IgD-negative memory B cell (primary cell): Measurements from ENCODE around the gene EEF2. TPM values are rescaled to one million over a fixed set of nuclear protein-coding genes. Genes with fewer than 3 reads are reported as not detected.
"Not testable (repeated sequence)": the region's sequence is repeated elsewhere in the genome, so short reads cannot be mapped to it uniquely, and the experiment has no call there.

Experiments
- H3K27ac Mint-ChIP-seq, 3 donors: one replicate each; pipeline ENCODE4 v1.8.0; 2020 to 2022; ENCODE audit warnings: mild to moderate bottlenecking in 3 of 3, mixed read lengths in 3 of 3, moderate library complexity in 1 of 3
- H3K27me3 Mint-ChIP-seq: one replicate; pipeline ENCODE4 v1.8.0; 2021; ENCODE audit warnings: mixed read lengths
- H3K36me3 Mint-ChIP-seq: one replicate; pipeline ENCODE4 v1.8.0; 2020; ENCODE audit warnings: mild to moderate bottlenecking, mixed read lengths
- H3K4me1 Mint-ChIP-seq, 3 donors: one replicate each; pipeline ENCODE4 v1.8.0; 2020 to 2022; ENCODE audit warnings: mixed read lengths in 3 of 3, mild to moderate bottlenecking in 1 of 3
- H3K4me3 Mint-ChIP-seq, 4 donors: one replicate each; pipeline ENCODE4 v1.8.0; 2020 to 2022; ENCODE audit warnings: mild to moderate bottlenecking in 4 of 4, mixed read lengths in 4 of 4, moderate library complexity in 3 of 4
- H3K9me3 Mint-ChIP-seq, 3 donors: one replicate each; pipeline ENCODE4 v1.8.0; 2020 to 2021; ENCODE audit warnings: mixed read lengths in 3 of 3, mild to moderate bottlenecking in 1 of 3
- polyA plus RNA-seq: library from polyadenylated mRNA; unstranded; fragments of 300-500 nt; fragmentation: Illumina TruSeq; gene quantifications from one replicate; pipeline ENCODE4 v1.2.3, GENCODE V29; 2021

Gene EEF2
- polyA plus RNA-seq, 1 donor from 2014 or later, result 1,056 TPM

- no peak overlapping the region for H3K4me3 Mint-ChIP-seq
- H3K27me3 Mint-ChIP-seq, result peaks cover 5% of the 10 kb centered on the region
- peaks cover 3 to 6% (median 5%) of the 10 kb centered on the region in 3 donors for H3K4me1 Mint-ChIP-seq
- H3K27ac Mint-ChIP-seq, result no peak overlapping the region
- no peaks in the 10 kb centered on the region for H3K9me3 Mint-ChIP-seq
- H3K36me3 Mint-ChIP-seq, result no peaks in the 10 kb centered on the region
These were observed 29.6 kb downstream of the EEF2 start for GRCh38 chr19:3955688-3956087.

DNA sequence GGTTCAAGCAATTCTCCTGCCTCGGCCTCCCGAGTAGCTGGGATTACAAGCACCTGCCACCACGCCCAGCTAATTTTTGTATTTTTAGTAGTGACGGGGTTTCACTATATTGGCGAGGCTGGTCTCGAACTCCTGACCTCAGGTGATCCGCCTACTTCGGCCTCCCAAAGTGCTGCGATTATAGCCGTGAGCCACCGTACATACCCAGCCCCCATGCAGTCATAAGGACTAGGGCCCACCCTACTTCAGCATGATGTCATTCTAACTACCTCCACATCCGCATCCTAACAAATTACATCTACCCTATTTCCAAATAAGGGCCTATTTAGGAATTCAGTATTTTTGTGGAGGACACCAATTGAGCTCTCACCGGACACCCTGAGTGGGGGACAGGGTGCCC is 30.0 kb downstream of the EEF2 start:
- Mint-ChIP-seq H3K27ac (peak overlapping the region in 1 of 3 donors; percentile 23), H3K4me3 (peak overlapping the region in 1 of 4 donors; percentile 74)
- not testable (repeated sequence) for H3K36me3 Mint-ChIP-seq, H3K9me3 Mint-ChIP-seq, H3K4me1 Mint-ChIP-seq, H3K27me3 Mint-ChIP-seq

DNA sequence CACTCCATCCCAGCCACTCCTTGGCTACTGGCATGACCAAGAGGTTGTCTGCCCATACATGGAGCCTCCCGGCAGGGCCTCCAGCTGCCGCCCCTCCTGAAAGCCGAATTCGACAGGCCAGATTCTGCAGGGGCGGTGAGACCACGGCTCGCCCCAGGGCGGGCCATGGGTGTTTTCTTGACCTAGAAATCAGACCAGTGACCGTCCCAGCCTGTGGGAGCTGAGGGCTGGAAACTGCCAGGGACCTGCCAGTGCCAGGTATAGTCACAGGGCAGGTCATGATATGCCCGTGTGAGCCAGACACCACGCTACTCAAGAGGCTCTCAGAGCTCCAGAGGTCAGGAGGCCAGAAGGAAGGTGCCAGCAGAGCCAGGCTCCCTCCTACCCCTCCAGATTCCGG is 31.2 kb downstream of the EEF2 start:
- Mint-ChIP-seq H3K27ac (no peak overlapping the region), H3K4me3 (no peak overlapping the region), H3K36me3 (no peaks in the 10 kb centered on the region)

DNA sequence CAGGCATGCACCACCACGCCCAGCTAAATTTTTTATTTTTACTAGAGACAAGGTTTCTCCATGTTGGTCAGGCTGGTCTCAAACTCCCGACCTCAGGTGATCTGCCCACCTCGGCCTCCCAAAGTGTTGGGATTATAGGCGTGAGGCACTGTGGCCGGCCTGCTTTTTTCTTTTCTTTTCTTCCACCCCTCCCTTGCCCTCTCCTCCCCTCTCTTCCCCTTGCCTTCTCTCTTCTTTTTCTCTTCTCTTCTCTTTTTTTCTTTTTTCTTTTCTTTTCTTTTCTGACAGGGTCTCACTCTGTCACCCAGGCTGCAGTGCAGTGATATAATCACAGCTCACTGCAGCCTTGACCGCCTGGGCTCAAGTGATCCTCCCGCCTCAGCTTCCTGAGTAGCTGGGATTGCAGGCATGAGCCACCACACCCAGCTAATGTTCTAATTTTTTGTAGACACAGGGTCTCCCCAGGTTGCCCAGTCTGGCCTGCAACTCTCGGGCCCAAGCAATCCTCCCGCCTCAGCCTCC is 32.4 kb downstream of the EEF2 start:
- not testable (repeated sequence) for H3K27me3 Mint-ChIP-seq, H3K4me1 Mint-ChIP-seq, H3K27ac Mint-ChIP-seq, H3K36me3 Mint-ChIP-seq, H3K9me3 Mint-ChIP-seq
- H3K4me3 Mint-ChIP-seq, result peak overlapping the region in 1 of 4 donors; percentile 47

More for the DNA sequence above, 31.2 kb downstream of the EEF2 start:
- no peaks in the 10 kb centered on the region for H3K9me3 Mint-ChIP-seq
- H3K4me1 Mint-ChIP-seq, result peaks cover 3 to 6% (median 5%) of the 10 kb centered on the region in 3 donors
- H3K27me3 Mint-ChIP-seq, result peaks cover 5% of the 10 kb centered on the region

- Mint-ChIP-seq H3K36me3 (no peaks in the 10 kb centered on the region), H3K9me3 (no peaks in the 10 kb centered on the region), H3K27me3 (peaks cover 8% of the 10 kb centered on the region), H3K4me1 (peaks cover 3 to 8% (median 6%) of the 10 kb centered on the region in 3 donors), H3K27ac (peak overlapping the region in 2 of 3 donors; percentile 25 to 46), H3K4me3 (peak overlapping the region in 2 of 4 donors; percentile 60 to 74)
These were observed 34.1 kb downstream of the EEF2 start for GRCh38 chr19:3950871-3951861.

DNA sequence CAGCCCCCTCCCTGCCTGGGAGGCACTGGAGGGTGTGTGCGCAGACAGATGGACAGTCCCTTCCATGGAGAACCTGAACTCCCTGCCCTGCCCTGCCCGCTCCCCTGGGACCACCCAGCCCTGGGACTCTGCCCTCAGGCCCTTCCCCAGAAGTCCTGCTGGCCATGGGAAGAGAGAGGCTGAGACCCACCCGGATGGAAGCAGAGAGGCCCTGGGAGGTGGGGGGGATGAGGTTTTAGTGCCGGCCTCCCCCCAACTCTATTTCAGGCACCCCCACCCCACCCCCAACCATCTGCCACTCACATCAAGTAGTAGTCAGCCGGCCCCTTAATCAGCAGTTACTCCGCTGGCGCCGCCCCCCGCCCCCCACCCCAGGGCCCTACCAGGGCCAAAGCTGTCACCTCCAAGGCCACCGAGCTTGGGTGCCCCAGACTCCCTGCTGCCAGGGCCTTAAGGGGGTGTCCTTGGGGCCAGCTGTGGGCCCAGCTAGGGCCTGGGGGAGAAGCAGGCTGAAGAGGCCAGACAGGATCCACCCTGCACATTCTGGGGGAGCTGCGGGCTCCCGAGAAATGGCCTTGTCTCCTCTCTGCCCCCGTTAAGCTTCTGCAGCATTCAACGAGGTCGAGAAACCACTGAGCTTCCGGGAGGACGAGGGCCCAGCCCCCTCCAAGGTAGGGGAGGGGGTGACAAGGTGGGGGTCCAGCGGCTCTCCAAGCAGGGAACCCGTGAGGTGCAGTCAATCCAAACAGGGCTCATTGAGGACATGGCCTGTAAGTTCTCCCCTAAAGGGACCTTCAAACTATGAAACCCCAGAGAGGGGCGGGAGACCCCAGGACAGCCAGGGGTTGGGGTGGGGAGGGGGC is 35.0 kb downstream of the EEF2 start:
- Mint-ChIP-seq H3K4me3 (no peak overlapping the region), H3K4me1 (peaks cover 3 to 8% (median 6%) of the 10 kb centered on the region in 3 donors), H3K27ac (no peak overlapping the region)

DNA sequence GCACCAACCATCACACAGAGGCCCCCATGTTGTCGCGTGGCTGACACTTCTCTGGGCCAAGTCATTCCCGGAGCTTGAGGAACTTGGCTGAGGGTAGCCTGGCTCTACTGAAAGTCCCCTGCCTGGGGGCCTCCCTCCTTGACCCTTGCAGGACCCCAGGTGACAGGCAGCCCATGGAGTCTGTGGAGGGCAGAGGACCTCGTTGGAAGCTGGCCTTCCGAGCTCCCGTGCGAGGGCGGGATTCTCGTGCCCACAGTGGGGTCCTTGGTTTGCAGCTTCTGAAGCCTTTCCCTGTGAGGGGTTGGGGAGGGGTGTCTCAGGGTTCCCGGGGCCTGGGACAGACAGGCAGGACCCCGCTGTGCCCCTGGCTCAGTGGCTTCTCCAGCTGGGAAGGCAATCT is 36.0 kb downstream of the EEF2 start:
- Mint-ChIP-seq H3K27me3 (peaks cover 8% of the 10 kb centered on the region), H3K4me1 (peaks cover 4 to 8% (median 6%) of the 10 kb centered on the region in 3 donors), H3K9me3 (no peaks in the 10 kb centered on the region), H3K4me3 (no peak overlapping the region), H3K36me3 (no peaks in the 10 kb centered on the region), H3K27ac (no peak overlapping the region)

More for the DNA sequence above, 35.0 kb downstream of the EEF2 start:
- H3K27me3 Mint-ChIP-seq, result peaks cover 8% of the 10 kb centered on the region
- H3K36me3 Mint-ChIP-seq, result no peaks in the 10 kb centered on the region
- H3K9me3 Mint-ChIP-seq, result no peaks in the 10 kb centered on the region

DNA sequence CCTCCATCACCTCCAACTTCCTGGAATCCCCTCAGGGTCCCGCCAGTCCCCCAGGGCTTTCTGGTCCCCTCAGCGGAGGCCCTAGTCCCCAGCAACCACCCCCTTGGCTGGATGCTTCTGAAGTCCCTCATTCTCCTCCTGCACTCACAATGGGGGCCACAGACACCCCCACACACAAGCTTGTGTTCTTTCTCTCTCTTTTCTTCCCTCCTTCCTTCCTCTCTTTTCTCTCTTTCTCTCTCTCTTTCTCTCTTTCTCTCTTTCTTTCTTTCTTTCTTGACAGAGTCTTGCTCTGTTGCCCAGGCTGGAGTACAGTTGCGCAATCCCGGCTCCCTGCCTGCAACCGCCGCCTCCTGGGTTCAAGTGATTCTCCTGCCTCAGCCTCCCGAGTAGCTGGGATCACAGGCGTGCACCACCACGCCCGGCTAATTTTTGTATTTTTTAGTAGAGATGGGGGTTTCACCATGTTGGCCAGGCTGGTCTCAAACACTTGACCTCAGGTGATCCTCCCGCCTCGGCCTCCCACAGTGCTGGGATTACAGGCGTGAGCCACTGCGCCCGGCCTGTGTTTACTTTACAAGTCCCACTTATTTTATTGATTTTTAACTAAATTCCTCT is 37.8 kb downstream of the EEF2 start:
- not testable (repeated sequence) for H3K9me3 Mint-ChIP-seq, H3K27me3 Mint-ChIP-seq, H3K4me3 Mint-ChIP-seq, H3K36me3 Mint-ChIP-seq, H3K4me1 Mint-ChIP-seq
- H3K27ac Mint-ChIP-seq, result peak overlapping the region in 1 of 3 donors; percentile 63

DNA sequence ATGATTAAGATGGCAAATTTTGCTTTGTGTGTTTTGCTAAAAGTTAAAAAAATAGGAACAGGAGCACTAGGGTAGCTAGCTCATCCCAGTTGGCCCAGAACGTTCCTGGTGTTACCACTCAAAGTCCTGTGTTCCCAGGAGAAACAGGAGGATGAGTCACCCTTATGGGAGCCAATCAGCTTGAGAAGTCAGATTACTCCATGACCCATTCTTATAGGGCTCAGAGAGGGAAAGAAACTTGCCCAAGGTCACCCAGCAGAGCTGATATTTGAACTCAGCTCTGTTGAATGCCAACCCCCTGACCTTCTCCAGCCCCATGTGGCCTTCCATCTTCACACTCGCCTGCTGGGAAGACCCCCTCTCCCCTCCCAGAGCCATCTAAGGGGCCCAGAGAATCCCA is 39.4 kb downstream of the EEF2 start:
- H3K36me3 Mint-ChIP-seq, result no peaks in the 10 kb centered on the region
- H3K4me1 Mint-ChIP-seq, result peaks cover 0 to 3% (median 2%) of the 10 kb centered on the region in 3 donors
- peaks cover 3% of the 10 kb centered on the region for H3K27me3 Mint-ChIP-seq

GRCh38 chr19:3944018-3944721 is 41.1 kb downstream of the EEF2 start:
- Mint-ChIP-seq H3K27ac (no peak overlapping the region), H3K9me3 (no peaks in the 10 kb centered on the region), H3K4me3 (no peak overlapping the region), H3K27me3 (peaks cover 3% of the 10 kb centered on the region), H3K4me1 (peaks cover 0 to 3% (median 2%) of the 10 kb centered on the region in 3 donors), H3K36me3 (no peaks in the 10 kb centered on the region)

More for the DNA sequence above, 39.4 kb downstream of the EEF2 start:
- Mint-ChIP-seq H3K9me3 (no peaks in the 10 kb centered on the region), H3K4me3 (no peak overlapping the region), H3K27ac (no peak overlapping the region)

DNA sequence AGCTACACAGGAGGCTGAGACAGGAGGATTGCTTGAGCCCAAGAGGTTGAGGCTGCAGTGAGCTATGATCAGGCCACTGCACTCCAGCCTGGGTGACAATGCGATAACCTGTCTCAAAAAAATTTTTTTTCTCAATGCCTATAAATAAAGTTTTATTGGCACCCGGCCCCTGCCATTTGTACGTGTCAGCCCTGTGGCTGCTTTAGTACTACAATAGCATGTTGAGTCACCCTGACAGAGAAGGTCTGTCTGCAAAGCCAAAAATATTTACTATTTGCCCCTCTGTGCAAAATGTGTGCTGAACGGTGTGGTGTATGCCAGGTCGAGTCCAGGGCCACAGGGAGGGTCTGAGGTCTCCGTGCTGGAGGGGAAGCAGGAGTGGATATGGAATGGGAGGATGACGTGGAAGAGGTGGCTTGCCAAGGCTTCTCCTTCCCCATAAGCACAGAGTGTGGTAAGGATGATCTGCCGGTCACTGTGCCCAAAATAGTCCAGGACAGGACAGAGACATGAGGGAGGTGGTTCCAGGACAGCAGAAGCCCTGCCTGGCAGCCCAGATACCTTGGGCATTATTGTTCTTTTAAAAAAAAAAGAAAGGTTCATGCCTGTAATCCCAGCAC is 42.4 kb downstream of the EEF2 start:
- no peak overlapping the region for H3K27ac Mint-ChIP-seq
- no peaks in the 10 kb centered on the region for H3K27me3 Mint-ChIP-seq
- H3K4me1 Mint-ChIP-seq, result peaks cover 0 to 2% (median 0%) of the 10 kb centered on the region in 3 donors
- H3K4me3 Mint-ChIP-seq, result no peak overlapping the region
- no peaks in the 10 kb centered on the region for H3K9me3 Mint-ChIP-seq
- H3K36me3 Mint-ChIP-seq, result no peaks in the 10 kb centered on the region

DNA sequence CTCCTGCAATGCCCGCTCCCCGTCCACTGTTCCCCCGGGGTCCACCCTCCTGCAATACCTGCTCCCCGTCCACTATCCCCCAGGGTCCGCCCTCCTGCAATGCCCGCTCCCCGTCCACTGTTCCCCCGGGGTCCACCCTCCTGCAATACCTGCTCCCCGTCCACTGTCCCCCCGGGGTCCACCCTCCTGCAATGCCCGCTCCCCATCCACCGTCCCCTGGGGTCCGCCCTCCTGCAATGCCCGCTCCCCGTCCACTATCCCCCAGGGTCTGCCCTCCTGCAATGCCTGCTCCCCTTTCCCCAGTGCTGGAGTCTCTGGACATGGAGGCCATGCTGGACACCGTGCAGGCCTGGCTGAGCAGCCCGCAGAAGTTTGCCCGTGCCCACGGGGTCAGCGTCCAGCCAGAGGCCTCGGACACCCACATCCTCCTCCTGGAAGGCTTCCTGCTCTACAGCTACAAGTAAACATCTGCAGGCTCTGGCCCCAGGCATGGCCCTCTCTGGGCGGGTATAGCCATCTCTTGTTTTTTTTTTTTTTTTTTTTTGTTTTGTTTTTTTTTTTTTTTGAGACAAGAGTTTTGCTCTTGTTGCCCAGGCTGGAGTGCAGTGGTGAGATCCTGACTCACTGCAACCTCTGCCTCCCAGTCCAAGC is 46.8 kb downstream of the EEF2 start:
- H3K4me3 Mint-ChIP-seq, H3K9me3 Mint-ChIP-seq, H3K36me3 Mint-ChIP-seq, H3K27me3 Mint-ChIP-seq, H3K4me1 Mint-ChIP-seq, H3K27ac Mint-ChIP-seq: not testable (repeated sequence)
